GM10248 (cell line): Measurements from ENCODE around the gene EFNB2.

Experiments used
- CTCF ChIA-PET: fragments of 300-600 bp; sonication (Branson Sonifier 250); formaldehyde crosslinking; extraction: SDS; loops from one replicate; lab custom pipeline; 2021; ENCODE audit warnings: antibody characterized with exemption; lab: Yijun Ruan, JAX
- POLR2A ChIA-PET: fragments of 350-650 bp; sonication (Branson Sonifier 250); formaldehyde crosslinking; extraction: SDS; loops from one replicate; lab custom pipeline; 2020; ENCODE audit warnings: antibody characterized with exemption; lab: Yijun Ruan, JAX
- DNase-seq: peaks from one replicate; pipeline ENCODE4 v3.0.0; 2012; ENCODE audit errors: extremely low spot score
- TF ChIP-seq, protein P1 (sequence below): IDR thresholded peaks from 2 replicates; pipeline ENCODE4 v1.5.1; 2012; ENCODE audit warnings: mild to moderate bottlenecking, low read depth; ENCODE audit errors: extremely low read depth, missing control alignments, control extremely low read depth

Gene EFNB2

DNA sequence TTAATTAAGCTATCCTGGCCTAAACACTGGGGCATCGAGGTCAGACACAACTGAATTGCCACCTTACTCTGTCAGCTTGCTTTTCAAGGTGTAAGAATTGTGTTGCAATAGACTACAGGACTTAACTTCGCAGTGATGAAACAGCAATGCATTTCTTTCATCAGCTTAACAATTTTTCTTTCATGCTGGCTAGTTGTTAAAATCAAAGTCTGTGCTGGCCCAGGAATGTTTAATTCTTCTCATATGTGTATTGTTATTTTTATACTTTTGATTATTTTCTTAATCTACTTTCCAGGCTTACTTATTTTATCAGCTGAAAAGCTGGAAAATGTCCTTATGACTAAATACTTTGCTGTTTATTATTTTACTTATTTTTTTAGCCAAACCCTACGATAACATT, 79.7 kb downstream of the EFNB2 start:
- TF ChIP-seq, protein P1, sequence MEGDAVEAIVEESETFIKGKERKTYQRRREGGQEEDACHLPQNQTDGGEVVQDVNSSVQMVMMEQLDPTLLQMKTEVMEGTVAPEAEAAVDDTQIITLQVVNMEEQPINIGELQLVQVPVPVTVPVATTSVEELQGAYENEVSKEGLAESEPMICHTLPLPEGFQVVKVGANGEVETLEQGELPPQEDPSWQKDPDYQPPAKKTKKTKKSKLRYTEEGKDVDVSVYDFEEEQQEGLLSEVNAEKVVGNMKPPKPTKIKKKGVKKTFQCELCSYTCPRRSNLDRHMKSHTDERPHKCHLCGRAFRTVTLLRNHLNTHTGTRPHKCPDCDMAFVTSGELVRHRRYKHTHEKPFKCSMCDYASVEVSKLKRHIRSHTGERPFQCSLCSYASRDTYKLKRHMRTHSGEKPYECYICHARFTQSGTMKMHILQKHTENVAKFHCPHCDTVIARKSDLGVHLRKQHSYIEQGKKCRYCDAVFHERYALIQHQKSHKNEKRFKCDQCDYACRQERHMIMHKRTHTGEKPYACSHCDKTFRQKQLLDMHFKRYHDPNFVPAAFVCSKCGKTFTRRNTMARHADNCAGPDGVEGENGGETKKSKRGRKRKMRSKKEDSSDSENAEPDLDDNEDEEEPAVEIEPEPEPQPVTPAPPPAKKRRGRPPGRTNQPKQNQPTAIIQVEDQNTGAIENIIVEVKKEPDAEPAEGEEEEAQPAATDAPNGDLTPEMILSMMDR: no peak
- ChIA-PET POLR2A (no interaction called here), CTCF (interaction anchor here (1.5 to 1.6 kb wide), 3 partner anchors 9 to 104 kb away, joined by 3 to 4 read pairs (median 4); no protein-coding TSS in a partner anchor)
- no peak for DNase-seq

DNA sequence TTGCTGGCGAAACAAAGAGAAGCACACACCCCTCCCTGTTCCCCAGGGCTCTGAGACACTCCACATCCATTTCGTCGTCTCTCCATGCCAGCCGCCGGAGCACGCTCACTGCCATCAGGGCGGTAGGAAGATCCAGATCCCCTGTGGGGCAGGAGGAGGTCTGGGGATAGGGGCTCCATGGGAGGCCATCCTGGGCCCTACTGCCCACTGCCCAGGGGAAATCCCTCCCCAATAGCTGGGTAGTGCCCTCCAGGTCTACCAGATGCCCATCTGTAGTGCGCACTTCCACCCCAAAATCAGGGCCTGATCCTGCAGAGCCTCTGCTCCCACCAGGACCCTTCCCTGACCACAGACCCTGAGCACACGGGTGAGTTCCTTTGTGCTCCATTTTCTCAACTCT, 80.3 kb downstream of the EFNB2 start:
- no peak for DNase-seq
- CTCF ChIA-PET: interaction anchor here (1.5 to 1.6 kb wide), 2 partner anchors 10 to 104 kb away, joined by 3 to 4 read pairs; no protein-coding TSS in a partner anchor
- TF ChIP-seq, protein P1: no peak
- POLR2A ChIA-PET: no interaction called here

DNA sequence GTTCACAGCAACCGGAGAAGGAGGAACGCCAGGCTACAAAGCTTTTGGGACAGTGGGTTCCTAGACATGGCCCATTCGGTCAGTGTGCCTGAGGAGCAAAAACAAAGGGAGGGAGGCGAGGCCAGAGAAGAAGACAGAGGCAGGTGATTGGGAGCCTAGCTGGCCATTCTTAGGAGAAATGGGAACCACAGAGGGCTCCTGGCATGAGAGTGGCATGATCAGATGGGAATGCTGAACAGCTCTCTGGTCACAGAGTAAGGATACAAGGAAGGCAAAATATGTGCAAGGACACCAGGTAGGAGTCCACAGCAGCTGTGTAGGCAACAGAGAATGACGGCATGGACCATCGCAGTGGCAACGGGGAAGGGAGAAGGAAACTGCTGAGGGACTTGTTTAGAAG, 82.4 kb downstream of the EFNB2 start:
- ChIA-PET POLR2A (no interaction called here), CTCF (no interaction called here)
- no peak for DNase-seq
- TF ChIP-seq, protein P1: no peak

DNA sequence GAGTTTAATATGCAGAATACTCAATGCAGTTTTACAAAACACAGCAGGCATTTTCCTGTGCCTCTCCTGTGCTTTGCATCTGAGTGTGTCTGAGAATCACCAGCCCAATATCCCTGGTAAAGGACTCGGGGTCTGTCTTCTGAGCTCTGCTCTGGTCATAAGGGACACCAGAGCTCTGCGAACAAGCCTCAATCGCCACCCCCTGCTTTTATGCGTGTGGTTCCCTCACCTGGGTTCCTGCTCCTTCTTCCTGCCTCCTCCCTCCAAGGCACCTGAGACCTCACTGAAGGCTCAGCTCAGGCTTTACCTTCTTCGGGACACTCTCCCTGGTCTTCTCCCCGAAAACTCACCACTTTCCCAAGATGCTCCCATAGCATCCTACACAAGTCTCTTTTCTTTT, 84.5 kb downstream of the EFNB2 start:
- ChIA-PET CTCF (no interaction called here), POLR2A (no interaction called here)
- no peak for DNase-seq

DNA sequence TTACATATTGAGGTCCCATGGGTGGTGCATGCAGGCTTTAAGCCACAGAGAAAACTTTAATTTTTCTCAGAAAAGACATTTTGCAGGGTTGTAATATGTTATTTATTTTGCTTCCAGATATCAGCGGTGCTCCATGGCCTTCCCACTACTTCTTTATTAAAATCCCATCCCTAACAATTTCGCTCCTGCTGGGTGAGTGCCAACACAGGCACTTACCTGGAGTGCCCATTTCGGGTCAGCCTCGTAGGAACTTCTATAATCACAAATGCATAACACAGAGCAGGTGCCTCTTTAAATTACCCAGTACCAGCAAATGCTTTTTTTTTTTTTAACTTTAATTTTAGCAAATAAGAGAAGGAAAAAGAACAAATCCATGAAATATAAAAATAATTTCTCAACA, 86.4 kb downstream of the EFNB2 start:
- TF ChIP-seq, protein P1: no peak
- CTCF ChIA-PET: no interaction called here
- POLR2A ChIA-PET: no interaction called here
- no peak for DNase-seq

More for the DNA sequence above, 84.5 kb downstream of the EFNB2 start:
- TF ChIP-seq, protein P1: no peak

DNA sequence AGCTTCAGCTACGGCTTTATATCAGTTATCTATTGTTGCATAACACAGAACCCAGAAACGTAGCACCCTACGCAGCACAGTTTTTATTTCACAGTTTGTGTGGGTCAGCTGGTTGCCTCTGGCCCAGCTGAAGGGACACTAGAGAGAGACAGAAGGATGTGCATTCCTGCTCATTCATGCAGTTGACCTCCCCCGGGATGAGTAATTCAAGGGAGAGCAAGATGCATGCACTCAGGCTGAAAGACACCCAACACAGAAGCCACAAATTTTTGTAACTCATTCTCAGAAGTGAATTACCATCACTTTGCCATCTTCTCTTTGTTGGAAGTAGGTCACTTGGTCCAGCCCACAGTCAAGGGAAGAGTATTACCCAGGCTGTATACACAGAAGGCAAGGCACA, 89.5 kb downstream of the EFNB2 start:
- ChIA-PET CTCF (no interaction called here), POLR2A (no interaction called here)
- no peak for DNase-seq

More for the DNA sequence above, 89.5 kb downstream of the EFNB2 start:
- TF ChIP-seq, protein P1: no peak
